ENCODE measurements around the gene LAMTOR4. TPM values are rescaled to one million over a fixed set of nuclear protein-coding genes. Genes with fewer than 3 reads are reported as not detected.
"Not testable (repeated sequence)": the region's sequence is repeated elsewhere in the genome, so short reads cannot be mapped to it uniquely, and the experiment has no call there.

Gene LAMTOR4
- total RNA-seq, 1 donor from 2014 or later, result 105 TPM

DNA sequence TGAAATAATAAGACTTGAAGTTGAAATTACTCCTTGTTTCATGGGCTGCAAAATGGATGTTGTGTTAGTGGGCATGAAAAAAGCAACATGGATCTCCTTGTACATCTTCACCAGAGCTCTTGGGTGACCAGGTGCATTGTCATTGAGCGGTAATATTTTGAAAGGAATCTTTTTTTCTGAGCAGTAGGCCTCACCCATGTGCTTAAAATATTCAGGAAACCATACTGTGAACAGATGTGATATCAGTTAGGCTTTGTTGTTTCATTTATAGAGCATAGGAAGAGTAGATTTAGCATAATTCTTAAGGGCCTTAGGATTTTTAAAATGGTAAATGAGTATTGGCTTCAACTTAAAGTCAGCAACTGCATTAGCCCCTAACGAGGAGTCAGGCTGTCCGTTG, 44.3 kb downstream of the LAMTOR4 start:
- Mint-ChIP-seq H3K9me3 (no peaks in the 10 kb centered on the region), H3K4me1 (no peaks in the 10 kb centered on the region), H3K36me3 (no peaks in the 10 kb centered on the region), H3K4me3 (no peak overlapping the region), H3K27me3 (ENCODE audit: low read depth) (peaks cover 5% of the 10 kb centered on the region), H3K27ac (no peak overlapping the region)
- TF ChIP-seq, protein P1, sequence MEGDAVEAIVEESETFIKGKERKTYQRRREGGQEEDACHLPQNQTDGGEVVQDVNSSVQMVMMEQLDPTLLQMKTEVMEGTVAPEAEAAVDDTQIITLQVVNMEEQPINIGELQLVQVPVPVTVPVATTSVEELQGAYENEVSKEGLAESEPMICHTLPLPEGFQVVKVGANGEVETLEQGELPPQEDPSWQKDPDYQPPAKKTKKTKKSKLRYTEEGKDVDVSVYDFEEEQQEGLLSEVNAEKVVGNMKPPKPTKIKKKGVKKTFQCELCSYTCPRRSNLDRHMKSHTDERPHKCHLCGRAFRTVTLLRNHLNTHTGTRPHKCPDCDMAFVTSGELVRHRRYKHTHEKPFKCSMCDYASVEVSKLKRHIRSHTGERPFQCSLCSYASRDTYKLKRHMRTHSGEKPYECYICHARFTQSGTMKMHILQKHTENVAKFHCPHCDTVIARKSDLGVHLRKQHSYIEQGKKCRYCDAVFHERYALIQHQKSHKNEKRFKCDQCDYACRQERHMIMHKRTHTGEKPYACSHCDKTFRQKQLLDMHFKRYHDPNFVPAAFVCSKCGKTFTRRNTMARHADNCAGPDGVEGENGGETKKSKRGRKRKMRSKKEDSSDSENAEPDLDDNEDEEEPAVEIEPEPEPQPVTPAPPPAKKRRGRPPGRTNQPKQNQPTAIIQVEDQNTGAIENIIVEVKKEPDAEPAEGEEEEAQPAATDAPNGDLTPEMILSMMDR (IDR thresholded peaks at IDR 0.05; ENCODE audit: unreplicated experiment), result no peak
- DNase-seq (ENCODE audit: low spot score in 2 of 2, unreplicated experiment in 2 of 2), result no peak

- Mint-ChIP-seq H3K36me3 (no peaks in the 10 kb centered on the region), H3K4me3 (no peak overlapping the region), H3K27ac (no peak overlapping the region), H3K4me1 (no peaks in the 10 kb centered on the region), H3K9me3 (no peaks in the 10 kb centered on the region), H3K27me3 (ENCODE audit: low read depth) (peaks cover 24% of the 10 kb centered on the region)
- TF ChIP-seq, protein P1 (IDR thresholded peaks at IDR 0.05; ENCODE audit: unreplicated experiment), result no peak
- DNase-seq (ENCODE audit: low spot score in 2 of 2, unreplicated experiment in 2 of 2), result no peak
Measured at GRCh38 chr7:100195222-100195621, 46.5 kb downstream of the LAMTOR4 start.

DNA sequence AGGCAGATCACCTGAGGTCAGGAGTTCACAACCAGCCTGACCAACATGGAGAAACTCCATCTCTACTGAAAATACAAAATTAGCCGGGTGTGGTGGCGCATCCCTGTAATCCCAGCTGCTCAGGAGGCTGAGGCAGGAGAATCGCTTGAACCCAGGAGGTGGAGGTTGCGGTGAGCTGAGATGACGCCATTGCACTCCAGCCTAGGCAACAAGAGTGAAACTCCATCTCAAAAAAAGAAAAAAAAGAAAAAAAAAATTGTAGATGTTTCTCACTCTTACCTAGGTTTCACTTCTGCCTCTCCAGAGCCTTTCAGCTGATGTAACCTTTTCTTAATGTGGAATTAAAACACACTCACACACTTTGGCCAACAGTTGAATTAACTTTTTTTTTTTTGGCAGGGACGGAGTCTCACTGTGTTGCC, 47.2 kb downstream of the LAMTOR4 start:
- H3K4me3 Mint-ChIP-seq; H3K9me3 Mint-ChIP-seq; H3K36me3 Mint-ChIP-seq; DNase-seq (ENCODE audit: low spot score in 2 of 2, unreplicated experiment in 2 of 2); H3K27ac Mint-ChIP-seq; H3K4me1 Mint-ChIP-seq: not testable (repeated sequence)
- peaks cover 31% of the 10 kb centered on the region for H3K27me3 Mint-ChIP-seq (ENCODE audit: low read depth)

- peaks cover 47% of the 10 kb centered on the region for H3K27me3 Mint-ChIP-seq (ENCODE audit: low read depth)
- DNase-seq (ENCODE audit: low spot score in 2 of 2, unreplicated experiment in 2 of 2), result no peak
- no peaks in the 10 kb centered on the region for H3K36me3 Mint-ChIP-seq
- no peak overlapping the region for H3K27ac Mint-ChIP-seq
- no peak overlapping the region for H3K4me3 Mint-ChIP-seq
- TF ChIP-seq, protein P1 (IDR thresholded peaks at IDR 0.05; ENCODE audit: unreplicated experiment), result no peak
- no peaks in the 10 kb centered on the region for H3K9me3 Mint-ChIP-seq
- no peaks in the 10 kb centered on the region for H3K4me1 Mint-ChIP-seq
Measured at GRCh38 chr7:100198266-100198665, 49.5 kb downstream of the LAMTOR4 start.

DNA sequence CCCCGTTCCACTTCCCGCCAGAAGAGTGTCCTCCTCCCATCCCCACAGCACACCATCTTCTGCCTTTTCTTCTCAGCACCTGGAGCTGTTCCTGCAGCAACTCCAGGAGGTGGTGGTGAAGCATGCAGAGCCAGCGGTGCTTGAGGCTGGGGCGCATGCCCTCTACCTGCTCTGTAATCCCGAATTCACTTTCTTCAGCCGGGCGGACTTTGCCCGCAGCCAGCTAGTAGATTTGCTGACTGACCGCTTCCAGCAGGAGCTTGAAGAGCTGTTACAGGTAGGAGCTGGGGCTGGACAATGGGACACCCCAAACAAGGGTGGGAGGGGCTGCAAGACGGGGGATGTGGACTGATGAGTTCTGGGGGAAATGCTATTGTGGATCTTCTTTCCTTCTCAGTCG, 52.0 kb downstream of the LAMTOR4 start:
- no peak for DNase-seq (ENCODE audit: low spot score in 2 of 2, unreplicated experiment in 2 of 2)
- TF ChIP-seq, protein P1 (IDR thresholded peaks at IDR 0.05; ENCODE audit: unreplicated experiment), result no peak
- no peak overlapping the region for H3K4me3 Mint-ChIP-seq
- no peaks in the 10 kb centered on the region for H3K36me3 Mint-ChIP-seq
- no peaks in the 10 kb centered on the region for H3K9me3 Mint-ChIP-seq
- H3K27me3 Mint-ChIP-seq (ENCODE audit: low read depth), result peaks cover 49% of the 10 kb centered on the region
- H3K4me1 Mint-ChIP-seq, result no peaks in the 10 kb centered on the region
- no peak overlapping the region for H3K27ac Mint-ChIP-seq

Small RNA genes within 50 kb of the gene (microRNA-seq; reads per million reads assigned to microRNA genes)
- gene MIR4658, result not detected

Other genes with a start within 250 kb of the LAMTOR4 start
- gene TRIM4, start 229.4 kb upstream of the LAMTOR4 start, total RNA-seq, result 13.1 to 14.1 TPM (median 13.6 TPM) in 3 replicates
- gene GJC3, start 219.3 kb upstream of the LAMTOR4 start, total RNA-seq, result 0.27 to 0.54 TPM in 2 of 3 replicates, not detected in the other
- 0.27 to 0.56 TPM in 2 of 3 replicates, not detected in the other for gene AZGP1, start 172.9 kb upstream of the LAMTOR4 start, total RNA-seq
- gene ZKSCAN1, start 133.3 kb upstream of the LAMTOR4 start, total RNA-seq, result 143 to 149 TPM (median 143 TPM) in 3 replicates
- 17.0 to 17.6 TPM (median 17.4 TPM) in 3 replicates for gene ZSCAN21, start 99.1 kb upstream of the LAMTOR4 start, total RNA-seq
- gene ZNF3, start 67.2 kb upstream of the LAMTOR4 start, total RNA-seq, result 78.6 to 85.9 TPM (median 81.1 TPM) in 3 replicates
- gene COPS6, start 59.9 kb upstream of the LAMTOR4 start, total RNA-seq, result 96.4 to 103 TPM (median 97.7 TPM) in 3 replicates
- gene MCM7, start 47.5 kb upstream of the LAMTOR4 start, total RNA-seq, result 170 to 172 TPM (median 171 TPM) in 3 replicates
- 23.5 to 26.8 TPM (median 25.6 TPM) in 3 replicates for gene AP4M1, start 47.3 kb upstream of the LAMTOR4 start, total RNA-seq
- 63.7 to 68.8 TPM (median 66.2 TPM) in 3 replicates for gene TAF6, start 29.6 kb upstream of the LAMTOR4 start, total RNA-seq
- 26.1 to 27.9 TPM (median 27.4 TPM) in 3 replicates for gene CNPY4, start 29.3 kb upstream of the LAMTOR4 start, total RNA-seq
- gene MBLAC1, start 22.0 kb upstream of the LAMTOR4 start, total RNA-seq, result 2.9 to 3.5 TPM (median 2.9 TPM) in 3 replicates
- gene TRAPPC14, start 9.8 kb downstream of the LAMTOR4 start, total RNA-seq, result 22.0 to 23.6 TPM (median 23.3 TPM) in 3 replicates
- 9.4 to 10.1 TPM (median 9.4 TPM) in 3 replicates for gene GAL3ST4, start 19.7 kb downstream of the LAMTOR4 start, total RNA-seq
- 49.8 to 50.6 TPM (median 50.0 TPM) in 3 replicates for gene GPC2, start 28.5 kb downstream of the LAMTOR4 start, total RNA-seq
- gene STAG3, start 29.0 kb downstream of the LAMTOR4 start, total RNA-seq, result 0.94 to 1.9 TPM (median 1.4 TPM) in 3 replicates
- not detected in 3 replicates for gene PVRIG, start 71.0 kb downstream of the LAMTOR4 start, total RNA-seq
- gene SPDYE3, start 158.8 kb downstream of the LAMTOR4 start, total RNA-seq, result not detected in 3 replicates
- gene PILRB, start 209.2 kb downstream of the LAMTOR4 start, total RNA-seq, result 52.8 to 56.3 TPM (median 54.5 TPM) in 3 replicates
- gene PILRA, start 224.6 kb downstream of the LAMTOR4 start, total RNA-seq, result 6.1 to 7.3 TPM (median 6.7 TPM) in 3 replicates

Data from mesothelial cell of epicardium (in vitro differentiated cells).